Measurements from ENCODE around the gene TNNC2.
"Not testable (repeated sequence)": the region's sequence is repeated elsewhere in the genome, so short reads cannot be mapped to it uniquely, and the experiment has no call there.

The TNNC2 gene

GRCh38 chr20:45827030-45827652, at the start of gene TNNC2:
Gene TNNC2 (minus strand): TSS chr20:45827312. CDS start chr20:45827248, 64 bp downstream.
- FAIRE-seq: no peak
- DNase-seq (ENCODE audit: low spot score): no peak

- FAIRE-seq: no peak
These were observed 47.5 kb upstream of the TNNC2 start for GRCh38 chr20:45874576-45874975.

GRCh38 chr20:45874104-45874481, 47.0 kb upstream of the TNNC2 start:
- FAIRE-seq; DNase-seq (ENCODE audit: low spot score): not testable (repeated sequence)

More at GRCh38 chr20:45874576-45874975, 47.5 kb upstream of the TNNC2 start:
- DNase-seq (ENCODE audit: low spot score): no peak

- FAIRE-seq (no peak), DNase-seq (ENCODE audit: low spot score) (no peak)
These were observed 46.4 kb upstream of the TNNC2 start for GRCh38 chr20:45873409-45874103.

GRCh38 chr20:45872626-45873025, 45.5 kb upstream of the TNNC2 start:
- FAIRE-seq: no peak
- DNase-seq (ENCODE audit: low spot score): no peak

GRCh38 chr20:45867819-45868176, 40.7 kb upstream of the TNNC2 start:
- FAIRE-seq (no peak), DNase-seq (ENCODE audit: low spot score) (peak; percentile 18)

- FAIRE-seq: no peak
- DNase-seq (ENCODE audit: low spot score): no peak
These were observed 40.2 kb upstream of the TNNC2 start for GRCh38 chr20:45867136-45867818.

GRCh38 chr20:45866454-45866853, 39.3 kb upstream of the TNNC2 start:
- no peak for FAIRE-seq
- DNase-seq (ENCODE audit: low spot score): no peak

- DNase-seq (ENCODE audit: low spot score) (no peak), FAIRE-seq (no peak)
These were observed 36.7 kb upstream of the TNNC2 start for GRCh38 chr20:45863543-45864470.

GRCh38 chr20:45861221-45862075, 34.3 kb upstream of the TNNC2 start:
- FAIRE-seq (no peak), DNase-seq (ENCODE audit: low spot score) (no peak)

GRCh38 chr20:45860560-45861220, 33.6 kb upstream of the TNNC2 start:
- FAIRE-seq (no peak), DNase-seq (ENCODE audit: low spot score) (no peak)

GRCh38 chr20:45859916-45860315, 32.8 kb upstream of the TNNC2 start:
- no peak for DNase-seq (ENCODE audit: low spot score)
- FAIRE-seq: no peak

GRCh38 chr20:45857882-45858216, 30.7 kb upstream of the TNNC2 start:
- no peak for FAIRE-seq
- DNase-seq (ENCODE audit: low spot score): peak; percentile 32

GRCh38 chr20:45857114-45857881, 30.2 kb upstream of the TNNC2 start, which contains the start of the genes ACOT8 and ZSWIM3:
Gene ACOT8 (minus strand): TSS chr20:45857392. CDS start chr20:45857315, 77 bp downstream.
Gene ZSWIM3 (plus strand): TSS chr20:45857614. CDS start chr20:45857826, 212 bp downstream.
- peak; percentile 42 for FAIRE-seq

GRCh38 chr20:45853484-45853883, 26.4 kb upstream of the TNNC2 start:
- DNase-seq (ENCODE audit: low spot score) (no peak), FAIRE-seq (no peak)

More at GRCh38 chr20:45857114-45857881, 30.2 kb upstream of the TNNC2 start, which contains the start of the genes ACOT8 and ZSWIM3:
- DNase-seq (ENCODE audit: low spot score): peak; percentile 100

- DNase-seq (ENCODE audit: low spot score): no peak
- no peak for FAIRE-seq
These were observed 25.2 kb upstream of the TNNC2 start for GRCh38 chr20:45852326-45852725.

- DNase-seq (ENCODE audit: low spot score) (no peak), FAIRE-seq (no peak)
These were observed 24.4 kb upstream of the TNNC2 start for GRCh38 chr20:45851501-45851900.

- DNase-seq (ENCODE audit: low spot score) (no peak), FAIRE-seq (no peak)
These were observed 23.8 kb upstream of the TNNC2 start for GRCh38 chr20:45850926-45851325.

- no peak for FAIRE-seq
- DNase-seq (ENCODE audit: low spot score): no peak
These were observed 23.1 kb upstream of the TNNC2 start for GRCh38 chr20:45850238-45850637.
